Measurements from ENCODE around the gene YPEL4. TPM values are rescaled to one million over a fixed set of nuclear protein-coding genes. Genes with fewer than 3 reads are reported as not detected.

Gene YPEL4
- polyA plus RNA-seq, 10 donors, result 1.1 to 3.4 (median 1.6) TPM

DNA sequence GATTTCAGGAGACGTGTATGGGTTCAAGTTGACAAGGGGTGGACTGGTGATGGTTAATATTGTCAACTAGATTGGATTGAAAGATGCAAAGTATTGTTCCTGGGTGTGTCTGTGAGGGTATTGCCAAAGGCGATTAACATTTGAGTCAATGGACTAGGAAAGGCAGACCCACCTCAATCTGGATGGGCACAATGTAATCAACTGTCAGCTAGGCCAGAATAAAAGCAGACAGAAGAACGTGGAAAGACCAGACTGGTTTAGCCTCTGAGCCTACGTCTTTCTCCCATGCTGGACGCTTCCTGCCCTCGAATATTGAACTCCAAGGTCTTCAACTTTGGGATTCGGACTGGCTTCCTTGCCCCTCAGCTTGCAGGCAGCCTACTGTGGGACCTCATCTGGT is 1.7 kb upstream of the YPEL4 start:
- DNase-seq, result no peak

DNA sequence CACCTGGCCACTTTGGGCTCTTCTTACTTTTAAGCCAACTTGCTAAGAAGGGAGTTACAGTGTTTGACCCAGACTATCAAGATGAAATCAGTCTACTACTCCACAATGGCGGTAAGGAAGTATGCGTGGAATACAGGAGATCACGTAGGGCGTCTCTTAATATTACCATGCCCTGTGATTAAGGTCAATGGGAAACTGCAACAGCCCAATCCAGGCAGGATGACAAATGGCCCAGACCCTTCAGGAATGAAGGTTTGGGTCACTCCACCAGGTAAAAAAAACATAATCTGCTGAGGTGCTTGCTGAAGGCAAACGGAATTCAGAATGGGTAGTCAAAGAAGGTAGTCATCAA is 1.0 kb upstream of the YPEL4 start:
- no peak for DNase-seq

- peak in 1 of 3 donors; percentile 67 for DNase-seq
These were observed 644 bp downstream of the YPEL4 start for GRCh38 chr11:57648801-57649735.

- DNase-seq, result peak in 1 of 3 donors; percentile 57
These were observed 1.5 kb downstream of the YPEL4 start for GRCh38 chr11:57647960-57648800.

DNA sequence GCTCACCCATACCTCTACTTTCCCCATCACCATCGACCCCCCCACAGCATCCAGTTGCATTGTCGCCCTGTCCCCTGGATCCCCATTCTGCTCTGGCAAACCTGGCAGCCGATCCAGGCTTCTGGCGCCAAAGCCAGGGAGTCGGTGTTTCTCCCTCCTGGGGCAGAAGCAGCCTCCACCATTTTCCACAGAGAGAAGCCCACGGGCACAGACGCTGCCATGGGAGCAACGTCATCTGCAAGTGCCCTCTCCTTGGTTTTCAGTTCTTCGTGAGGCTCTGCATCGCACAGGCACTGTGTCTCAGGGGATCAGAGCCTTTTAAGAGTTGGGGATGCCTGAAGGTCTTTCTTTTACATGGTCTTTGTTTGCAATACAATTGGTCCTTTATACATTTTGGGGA is 2.3 kb downstream of the YPEL4 start:
- peak in 1 of 3 donors; percentile 42 for DNase-seq

DNA sequence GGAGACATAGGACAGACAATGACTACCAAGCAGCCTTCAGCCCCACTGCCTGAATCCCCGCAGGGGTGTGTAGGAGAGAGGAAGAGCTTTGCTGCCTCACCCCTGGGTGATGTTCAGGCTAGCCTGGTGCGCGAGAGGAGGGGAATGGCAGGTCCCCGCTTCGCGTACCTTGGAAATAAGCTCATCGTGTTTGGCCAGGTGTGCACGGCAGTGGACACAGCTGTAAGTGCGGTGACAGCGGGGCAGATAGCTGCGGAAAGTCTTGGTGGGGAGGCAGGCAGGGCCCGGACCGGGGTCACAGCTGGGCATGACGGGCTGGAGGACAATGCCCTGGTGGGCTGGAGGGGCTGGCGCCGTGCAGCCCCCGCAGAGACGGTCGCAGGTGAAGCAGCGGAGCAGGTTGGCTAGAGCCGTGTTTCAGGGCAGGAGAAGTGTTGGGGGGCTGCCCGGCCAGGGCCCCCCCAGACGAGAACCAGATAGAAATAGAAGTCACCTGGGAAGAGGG is 2.9 kb downstream of the YPEL4 start:
- peak in 1 of 3 donors; percentile 49 for DNase-seq

DNA sequence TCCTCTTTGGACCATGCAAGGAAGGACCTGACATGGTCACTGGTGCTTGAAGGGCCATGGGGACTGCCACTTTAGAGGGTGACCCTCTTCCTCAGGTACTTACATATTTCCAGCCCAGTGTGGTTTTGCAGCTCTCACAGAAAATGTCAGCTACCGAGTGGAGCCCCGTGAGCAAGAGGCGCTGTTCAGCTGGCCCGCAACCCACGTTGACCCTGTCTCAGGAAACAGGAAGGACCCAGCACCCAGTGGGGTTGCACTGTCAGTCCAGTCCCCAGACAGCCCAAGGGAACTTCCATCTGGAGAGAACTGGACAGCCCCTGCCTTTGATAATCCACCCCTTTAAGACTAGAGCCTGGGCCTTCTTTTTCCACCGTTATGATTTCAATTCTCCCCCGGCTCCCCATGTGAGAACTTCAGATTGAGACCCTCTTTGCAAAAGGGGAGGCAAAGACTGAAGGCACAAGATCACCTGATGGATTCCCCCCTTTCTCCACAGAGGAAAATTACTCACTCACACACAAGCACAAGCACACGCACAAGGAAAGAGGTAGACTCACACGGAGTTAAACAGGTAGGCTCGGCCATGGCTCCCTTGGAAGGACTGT is 3.4 kb downstream of the YPEL4 start:
- DNase-seq, result peak in 1 of 3 donors; percentile 50

GRCh38 chr11:57645689-57646085 is 4.0 kb downstream of the YPEL4 start:
- DNase-seq, result no peak

DNA sequence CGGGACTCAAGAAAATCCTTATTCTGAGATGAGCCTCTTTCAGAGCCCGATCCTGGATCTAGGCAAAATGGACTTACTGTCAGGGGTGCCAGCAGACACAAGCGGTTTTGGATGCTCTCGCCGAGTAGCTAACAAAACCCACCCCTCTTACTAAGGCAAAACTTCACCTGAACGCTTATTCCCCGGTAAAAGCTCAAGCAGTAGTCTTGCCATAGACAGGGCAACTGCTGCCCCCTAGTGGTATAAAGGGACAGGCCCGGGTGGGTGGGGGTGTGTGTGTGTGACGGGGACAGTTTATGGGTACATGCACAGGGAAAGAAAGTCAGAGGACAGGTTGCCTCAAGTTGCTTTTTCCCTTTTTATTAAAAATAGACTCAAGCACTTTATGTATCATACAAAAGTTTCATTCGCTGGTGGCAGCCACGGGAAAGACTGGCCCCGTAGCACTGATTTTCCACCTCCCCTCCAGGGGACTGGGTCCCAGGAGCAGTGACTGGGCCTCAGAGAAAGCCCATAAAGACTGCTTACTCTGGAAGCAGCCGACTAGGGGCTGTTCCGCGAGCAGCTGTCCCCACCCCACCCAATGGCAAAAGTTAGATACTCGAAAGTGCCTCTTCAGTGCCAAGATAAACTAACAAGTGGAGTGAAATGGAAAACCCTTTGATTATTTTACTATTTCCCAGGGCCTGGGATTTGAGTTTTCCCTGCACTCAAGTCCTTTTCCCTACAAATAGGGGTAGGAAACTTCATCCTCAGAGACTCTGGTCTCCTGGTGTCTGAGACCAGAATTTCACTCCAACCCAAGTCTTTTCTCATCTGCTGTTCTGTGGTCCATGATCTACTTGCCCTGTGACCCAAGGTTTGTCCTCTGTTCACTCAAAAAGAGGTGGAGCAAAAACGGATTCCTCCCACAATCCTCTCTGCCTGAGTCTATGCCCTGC is 4.7 kb downstream of the YPEL4 start:
- peak in 1 of 3 donors; percentile 86 for DNase-seq

DNA sequence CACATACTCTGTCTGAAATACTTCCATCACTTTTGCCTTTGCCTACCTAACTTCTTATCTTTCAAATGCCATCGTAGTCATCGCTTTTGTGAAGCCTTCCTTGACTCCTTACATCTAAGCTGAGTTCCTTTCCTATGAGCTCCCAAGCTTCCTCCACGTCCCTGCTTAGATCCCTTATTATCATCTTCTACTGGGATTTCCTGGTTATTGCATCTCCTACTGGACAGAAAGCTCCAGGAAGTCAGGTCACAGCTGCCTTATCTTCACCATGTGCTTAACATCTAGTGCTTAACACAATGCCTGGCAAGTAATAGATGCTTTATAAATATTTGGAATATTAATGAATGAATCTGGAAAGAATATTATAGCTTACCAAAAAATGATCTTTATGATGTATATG is 5.9 kb downstream of the YPEL4 start:
- no peak for DNase-seq

- peak in 1 of 3 donors; percentile 66 for DNase-seq
These were observed 8.5 kb downstream of the YPEL4 start for GRCh38 chr11:57641011-57641807.

DNA sequence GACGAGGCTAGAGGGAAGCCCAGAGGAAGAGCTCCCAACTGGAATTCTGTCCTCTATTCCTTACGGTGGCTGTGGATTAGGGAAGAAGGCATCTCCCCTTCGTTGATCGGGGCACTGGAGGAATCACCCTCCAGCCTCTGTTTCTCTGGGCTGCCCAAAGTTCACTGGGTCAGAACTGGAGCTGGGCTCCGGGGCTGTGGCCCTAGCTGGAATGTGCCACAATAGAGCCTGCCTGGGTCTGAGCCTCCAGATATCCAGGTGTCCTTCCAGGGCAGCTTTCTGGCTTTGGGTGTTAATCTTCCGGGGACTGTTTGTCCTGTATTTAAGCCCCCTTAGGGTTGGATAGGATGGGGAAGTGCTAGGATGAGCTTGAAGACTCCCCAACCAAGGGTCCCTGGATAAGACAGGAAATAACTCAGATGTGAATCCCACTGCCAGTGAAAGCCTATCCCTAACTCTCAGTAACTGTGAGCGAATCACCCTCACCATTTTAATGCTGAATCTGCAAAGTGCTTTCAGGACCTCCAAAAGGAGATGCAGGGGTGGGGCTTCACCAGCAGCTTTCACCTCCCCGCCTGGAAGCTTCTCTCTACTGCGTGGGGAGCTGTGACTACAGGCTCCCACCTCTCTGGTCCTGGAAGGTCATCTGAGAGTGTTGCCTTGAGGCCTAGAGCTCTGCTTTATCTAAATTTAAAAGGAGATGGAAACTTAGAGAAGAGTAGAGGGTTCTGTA is 9.5 kb downstream of the YPEL4 start:
- no peak for DNase-seq

DNA sequence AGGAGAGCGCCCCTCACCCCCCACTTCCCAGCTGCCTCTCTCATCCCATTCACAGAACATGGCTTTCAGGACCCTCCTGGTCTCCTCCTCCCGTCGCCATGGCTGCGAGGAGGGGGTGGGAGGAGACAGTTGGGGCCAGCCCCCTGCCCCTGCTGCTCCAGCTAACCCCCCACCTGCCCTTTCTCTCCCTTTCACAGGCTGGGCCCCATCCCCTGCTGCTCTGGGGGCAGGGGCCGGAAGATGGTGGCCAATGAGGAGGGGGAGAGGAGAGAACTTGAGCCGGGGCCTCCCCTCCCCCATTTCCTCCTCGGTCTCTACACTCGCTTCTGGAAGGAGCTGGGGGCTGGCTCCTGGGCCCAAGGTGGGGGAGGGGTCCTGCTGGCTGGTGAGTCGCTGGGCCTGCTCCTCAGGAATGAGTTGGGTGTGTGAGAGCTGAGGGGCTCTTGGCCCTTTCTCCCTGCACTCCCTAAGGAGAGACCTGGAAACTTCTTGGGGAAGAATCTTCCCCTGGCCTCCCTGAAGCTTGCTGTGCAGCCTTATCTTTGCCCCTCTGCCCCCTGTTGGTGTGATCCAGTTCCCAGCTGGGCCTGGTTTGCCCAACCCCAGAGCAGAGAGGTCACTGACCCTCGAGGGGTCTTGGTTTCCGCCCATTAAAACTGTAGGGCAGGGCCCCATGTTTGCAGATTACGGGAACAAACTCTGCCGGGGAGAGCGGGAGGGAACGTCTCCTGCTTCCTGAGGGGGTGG is 10.2 kb downstream of the YPEL4 start:
- DNase-seq, result peak; percentile 83 to 95 (median 89)

DNA sequence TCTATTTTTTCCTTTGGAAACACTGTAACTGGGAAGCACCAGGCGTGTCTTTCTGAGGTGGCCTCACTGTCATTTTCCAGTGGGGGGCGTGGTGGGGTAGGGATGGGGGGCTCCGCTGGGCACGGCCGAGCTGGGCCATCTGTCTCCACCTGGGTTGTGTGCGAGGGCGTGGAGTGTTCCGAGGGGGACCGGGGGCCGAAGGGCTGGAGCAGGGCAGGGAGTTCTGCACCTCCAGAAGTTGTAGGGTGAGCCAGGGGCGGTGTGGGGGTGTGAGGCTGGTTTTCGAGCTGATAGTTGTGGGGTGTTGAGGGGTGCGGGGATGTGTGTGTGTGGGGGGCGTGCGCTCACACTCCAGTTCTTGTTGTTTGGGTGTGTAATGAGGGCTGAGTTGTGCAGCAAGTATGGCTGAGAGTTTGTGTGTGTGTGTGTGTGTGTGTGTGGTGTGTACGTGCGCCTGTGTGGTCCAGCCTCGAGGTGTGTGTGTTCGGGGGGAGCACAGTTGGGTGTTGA is 10.8 kb downstream of the YPEL4 start:
- DNase-seq, result no peak

DNA sequence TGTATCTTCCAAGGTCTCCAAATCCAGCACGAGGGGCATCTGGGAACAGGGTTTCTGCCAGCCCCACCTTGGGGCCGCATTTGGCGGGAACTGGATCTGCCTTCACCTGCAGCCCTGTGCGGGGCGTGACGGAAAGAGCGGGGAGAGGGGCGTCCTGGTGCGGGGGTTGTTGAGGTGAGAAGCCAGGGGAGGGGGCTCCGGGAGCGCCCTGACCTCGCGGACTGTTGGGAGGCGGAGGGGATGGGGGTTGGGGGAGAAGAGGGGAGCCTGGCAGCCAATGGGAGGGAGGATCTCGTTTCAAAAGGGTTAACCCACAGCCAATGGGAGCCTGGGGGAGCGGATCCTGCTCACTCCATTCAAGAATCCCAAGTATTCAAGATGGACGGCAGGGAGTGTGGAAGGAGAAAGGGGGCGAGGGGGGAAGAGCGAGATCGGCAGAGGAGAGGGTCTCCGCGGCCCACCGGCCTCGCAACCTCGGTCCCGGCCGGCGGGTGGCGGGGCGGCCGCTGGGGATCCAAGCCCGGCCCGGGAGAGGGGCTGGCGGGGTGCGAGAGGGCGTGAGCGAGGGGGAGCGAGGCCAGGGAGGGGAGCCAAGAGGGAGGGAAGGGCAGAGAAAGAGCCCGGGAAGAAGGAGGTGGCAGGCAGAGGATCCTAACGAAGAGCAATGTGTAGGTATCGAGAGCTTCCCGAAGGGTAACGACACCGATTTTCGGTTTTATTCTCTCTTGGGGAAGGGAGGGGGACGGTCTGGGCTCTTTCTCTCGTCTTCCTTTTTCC is 11.5 kb downstream of the YPEL4 start:
- peak; percentile 91 to 96 (median 92) for DNase-seq

- DNase-seq, result no peak
These were observed 12.1 kb downstream of the YPEL4 start for GRCh38 chr11:57637626-57638004.

GRCh38 chr11:57635246-57635645 is 14.5 kb downstream of the YPEL4 start:
- no peak for DNase-seq

- no peak for DNase-seq
These were observed 15.4 kb downstream of the YPEL4 start for GRCh38 chr11:57634311-57634710.

Data from muscle of back (tissue), 11 donors.